Activated effector memory CD4-positive, alpha-beta T cell treated with anti-CD3 and anti-CD28 coated beads, Interleukin-2, amount 50 U/mL, for 16 hours (primary cell): ENCODE data around the gene OR11H1.
A peak's percentile ranks its signal among the peaks of the same experiment; 100 is the strongest.
"Not testable (repeated sequence)": the region's sequence is repeated elsewhere in the genome, so short reads cannot be mapped to it uniquely, and the experiment has no call there.

ENCODE experiments used
- DNase-seq: peaks from one replicate; pipeline ENCODE4 v3.0.0-alpha.2; 2020

The OR11H1 gene

GRCh38 chr22:15527892-15528291 lies at the start of gene OR11H1:
Gene OR11H1, plus strand, starts transcription at chr22:15528192. Its CDS starts 0 bp downstream, at chr22:15528192.
- not testable (repeated sequence) for DNase-seq

GRCh38 chr22:15509967-15510366 lies 18.0 kb upstream of the OR11H1 start:
- DNase-seq, result not testable (repeated sequence)

- not testable (repeated sequence) for DNase-seq
Observed at GRCh38 chr22:15515896-15516295, 12.1 kb upstream of the OR11H1 start.

- DNase-seq, result peak; percentile 62
Observed at GRCh38 chr22:15553767-15554166, 25.8 kb downstream of the OR11H1 start.

GRCh38 chr22:15563461-15563860 lies 35.5 kb downstream of the OR11H1 start:
- not testable (repeated sequence) for DNase-seq

- not testable (repeated sequence) for DNase-seq
Observed at GRCh38 chr22:15565063-15565462, 37.1 kb downstream of the OR11H1 start.
